Right kidney (tissue), 1 donor: Measurements from ENCODE around the gene ECM2.

Source experiments
- DNase-seq: peaks from one replicate; pipeline ENCODE4 v3.0.0-alpha.2; 2016

ECM2 gene

GRCh38 chr9:92463984-92464383 is 71.8 kb downstream of the ECM2 start:
- DNase-seq = no peak

- no peak for DNase-seq
Observed at GRCh38 chr9:92463387-92463786, 72.4 kb downstream of the ECM2 start.

- no peak for DNase-seq
Observed at GRCh38 chr9:92457576-92457975, 78.2 kb downstream of the ECM2 start.

- no peak for DNase-seq
Observed at GRCh38 chr9:92455217-92455616, 80.6 kb downstream of the ECM2 start.

- DNase-seq = no peak
Observed at GRCh38 chr9:92446536-92446935, 89.3 kb downstream of the ECM2 start.
